Neutrophil (primary cell): ENCODE results near the gene TPMT.

Experiments
- H3K27ac ChIP-seq: fragments of 200-600 bp; sonication (generic); 2 replicates; pipeline ENCODE4 v1.5.1; 2016; ENCODE audit warnings: mild to moderate bottlenecking, moderate library complexity
- H3K27me3 ChIP-seq: fragments of 200-600 bp; sonication (generic); 2 replicates; pipeline ENCODE4 v1.6.0; 2016; ENCODE audit warnings: mild to moderate bottlenecking
- H3K36me3 ChIP-seq: fragments of 200-600 bp; sonication (generic); 2 replicates; pipeline ENCODE4 v1.5.1; 2017
- H3K4me1 ChIP-seq, 2 experiments: fragments of 200-600 bp in 1 of 2; sonication (generic) in 1 of 2; 1 replicate in 1 of 2; 2 replicates in 1 of 2; pipeline versions ENCODE4 v1.5.1 to v1.6.1; 2013 to 2016; ENCODE audit warnings: low read depth in 1 of 2, low read length in 1 of 2, mild to moderate bottlenecking in 1 of 2, moderate library complexity in 1 of 2; ENCODE audit not compliant: control insufficient read depth in 1 of 2, insufficient read depth in 1 of 2
- H3K4me3 ChIP-seq, 2 experiments: fragments of 200-600 bp in 1 of 2; sonication (generic) in 1 of 2; 1 replicate in 1 of 2; 2 replicates in 1 of 2; pipeline ENCODE4 v1.5.1; 2013 to 2016; ENCODE audit warnings: low read depth in 1 of 2, low read length in 1 of 2, mild to moderate bottlenecking in 1 of 2, moderate library complexity in 1 of 2
- H3K9me3 ChIP-seq: fragments of 200-600 bp; sonication (generic); 2 replicates; pipeline ENCODE4 v1.5.1; 2016
- TF ChIP-seq, protein P1 (sequence below): fragments of 200-600 bp; sonication (generic); IDR thresholded peaks from 2 replicates; pipeline ENCODE4 v1.5.1; 2016; ENCODE audit warnings: antibody characterized with exemption

The TPMT gene

DNA sequence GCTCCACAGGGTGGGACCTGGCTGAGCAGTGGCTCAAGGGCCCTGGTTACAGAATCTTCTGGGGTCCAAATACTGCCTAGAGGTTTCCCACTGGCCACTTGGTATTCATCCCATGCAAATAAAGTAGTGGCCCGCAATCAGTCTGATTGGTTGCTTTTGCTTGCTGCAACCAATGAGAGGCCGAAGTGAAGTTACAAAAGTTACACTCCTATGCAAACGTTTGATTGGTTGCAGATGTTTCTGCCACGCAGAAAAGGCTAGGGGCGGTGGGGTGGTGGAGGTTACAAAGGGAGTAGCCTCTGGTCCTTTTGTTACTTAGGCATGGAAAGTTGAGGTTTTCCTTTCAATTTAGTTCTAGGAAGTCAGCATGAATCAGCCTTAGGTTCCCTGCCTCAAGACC lies 28.8 kb downstream of the TPMT start:
- no peaks in the 10 kb centered on the region for H3K27me3 ChIP-seq
- H3K27ac ChIP-seq = no peak overlapping the region
- no peak overlapping the region for H3K4me3 ChIP-seq

DNA sequence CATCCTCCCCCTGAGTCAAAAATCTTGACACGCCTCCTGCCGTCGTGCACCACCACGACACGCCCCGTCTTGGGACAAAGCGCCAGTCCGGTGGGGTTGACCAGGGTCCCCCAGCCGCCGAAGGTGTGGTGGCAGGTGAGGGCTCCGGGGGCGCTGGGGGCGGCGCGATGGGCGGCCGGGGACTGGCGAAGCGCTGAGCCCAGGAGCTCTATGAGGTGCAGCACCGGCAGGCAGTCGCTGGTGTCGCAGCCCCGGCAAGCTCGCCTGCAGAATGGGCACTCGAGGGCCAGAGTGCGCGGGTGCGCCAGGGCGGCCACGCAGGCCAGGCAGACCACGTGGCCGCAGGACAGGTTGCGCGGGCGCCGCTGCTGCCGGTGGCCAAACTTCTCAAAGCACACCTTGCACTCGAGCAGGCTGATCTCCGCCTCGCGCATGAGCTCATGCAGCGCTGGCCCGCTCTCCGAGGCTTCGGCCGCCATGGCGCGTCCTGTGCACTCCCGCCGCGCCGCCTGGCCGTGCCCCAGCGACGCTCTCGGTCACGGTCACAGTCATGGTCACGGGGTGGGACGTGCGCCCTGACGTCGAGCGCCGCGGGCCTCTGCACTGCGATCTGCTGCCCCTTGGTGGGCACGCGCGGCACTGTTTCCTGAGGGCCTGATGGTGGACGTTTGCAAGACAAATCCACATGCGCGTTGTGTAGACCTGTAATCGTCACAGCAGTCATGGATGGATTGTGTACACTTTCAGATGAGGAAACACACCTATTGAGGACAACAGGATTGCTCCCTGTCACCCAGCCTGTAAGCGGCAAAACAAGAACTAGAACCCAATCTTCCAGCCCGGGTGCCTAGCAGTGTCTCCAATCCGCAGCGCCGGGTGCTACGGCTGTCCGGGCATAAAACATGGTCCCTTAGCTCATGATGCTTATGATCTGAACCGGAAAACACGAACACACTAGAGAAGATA lies 32.5 kb downstream of the TPMT start, which contains the start of gene NHLRC1:
Gene NHLRC1, minus strand, starts transcription at position 550 of the 966 bp plus-strand sequence. Its CDS starts 71 bp downstream, at position 479.
- peak within 1 kb of the TSS; percentile 47 for H3K27ac ChIP-seq
- no peaks in the 10 kb centered on the region for H3K9me3 ChIP-seq
- H3K4me1 ChIP-seq = peaks cover 11 to 12% of the 10 kb centered on the region in 2 experiments
- H3K4me3 ChIP-seq = peak within 1 kb of the TSS; percentile 72 to 85
- H3K36me3 ChIP-seq = no peaks in the 10 kb centered on the region
- H3K27me3 ChIP-seq = no peaks in the 10 kb centered on the region
- TF ChIP-seq, protein P1, sequence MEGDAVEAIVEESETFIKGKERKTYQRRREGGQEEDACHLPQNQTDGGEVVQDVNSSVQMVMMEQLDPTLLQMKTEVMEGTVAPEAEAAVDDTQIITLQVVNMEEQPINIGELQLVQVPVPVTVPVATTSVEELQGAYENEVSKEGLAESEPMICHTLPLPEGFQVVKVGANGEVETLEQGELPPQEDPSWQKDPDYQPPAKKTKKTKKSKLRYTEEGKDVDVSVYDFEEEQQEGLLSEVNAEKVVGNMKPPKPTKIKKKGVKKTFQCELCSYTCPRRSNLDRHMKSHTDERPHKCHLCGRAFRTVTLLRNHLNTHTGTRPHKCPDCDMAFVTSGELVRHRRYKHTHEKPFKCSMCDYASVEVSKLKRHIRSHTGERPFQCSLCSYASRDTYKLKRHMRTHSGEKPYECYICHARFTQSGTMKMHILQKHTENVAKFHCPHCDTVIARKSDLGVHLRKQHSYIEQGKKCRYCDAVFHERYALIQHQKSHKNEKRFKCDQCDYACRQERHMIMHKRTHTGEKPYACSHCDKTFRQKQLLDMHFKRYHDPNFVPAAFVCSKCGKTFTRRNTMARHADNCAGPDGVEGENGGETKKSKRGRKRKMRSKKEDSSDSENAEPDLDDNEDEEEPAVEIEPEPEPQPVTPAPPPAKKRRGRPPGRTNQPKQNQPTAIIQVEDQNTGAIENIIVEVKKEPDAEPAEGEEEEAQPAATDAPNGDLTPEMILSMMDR = peak; percentile 93

More for the DNA sequence above, 28.8 kb downstream of the TPMT start:
- TF ChIP-seq, protein P1 = no peak
- peaks cover 20% of the 10 kb centered on the region for H3K36me3 ChIP-seq
- peaks cover 11 to 12% of the 10 kb centered on the region in 2 experiments for H3K4me1 ChIP-seq
- H3K9me3 ChIP-seq = no peaks in the 10 kb centered on the region

DNA sequence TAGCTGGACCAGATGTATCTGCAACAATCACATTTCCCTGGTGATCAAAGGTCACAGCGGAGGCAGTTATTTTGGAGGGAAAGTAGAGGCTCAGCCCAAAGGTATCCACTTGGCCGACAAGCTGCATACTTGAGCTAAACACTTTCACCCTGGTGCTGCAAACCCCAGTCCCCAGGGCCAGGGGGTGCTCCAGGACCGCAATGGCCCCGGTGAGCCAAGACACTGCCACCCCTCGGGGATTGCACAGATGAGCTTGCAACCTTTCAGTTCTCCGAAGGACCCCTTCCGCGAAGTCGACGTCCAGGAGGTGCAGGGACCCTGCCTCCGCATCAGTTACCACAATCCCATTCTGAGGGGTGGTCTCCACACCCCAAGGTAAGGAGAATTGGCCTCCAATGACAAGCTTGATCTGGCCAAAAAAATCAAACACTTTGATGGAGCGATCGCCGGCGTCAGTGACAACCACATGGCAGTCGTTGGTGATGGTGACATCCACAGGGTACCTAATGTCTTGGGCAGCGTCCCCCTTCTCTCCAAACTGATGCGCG lies 33.2 kb downstream of the TPMT start:
- H3K9me3 ChIP-seq = no peaks in the 10 kb centered on the region
- H3K36me3 ChIP-seq = no peaks in the 10 kb centered on the region
- TF ChIP-seq, protein P1 = no peak
- peaks cover 11 to 12% of the 10 kb centered on the region in 2 experiments for H3K4me1 ChIP-seq
- no peak overlapping the region for H3K27ac ChIP-seq
- H3K27me3 ChIP-seq = no peaks in the 10 kb centered on the region
- peak overlapping the region; percentile 72 to 85 for H3K4me3 ChIP-seq

DNA sequence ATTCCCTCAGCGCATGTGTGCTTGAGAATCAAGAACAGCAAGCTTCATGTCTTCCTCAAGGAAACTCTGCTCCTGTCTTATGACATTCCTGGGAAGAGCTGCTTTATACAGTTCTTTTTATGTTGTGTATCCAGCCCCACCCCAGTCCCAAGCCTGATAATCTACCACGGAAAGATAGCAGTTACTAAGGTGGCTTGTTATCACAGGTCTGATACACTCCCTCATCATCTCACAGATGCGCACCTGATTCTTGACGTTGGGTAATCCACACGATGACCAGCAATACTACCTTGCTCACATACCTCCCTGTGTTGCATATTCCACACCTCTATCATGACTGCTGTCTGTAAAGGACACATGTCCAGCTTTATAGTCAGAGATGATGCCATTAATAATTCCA lies 35.6 kb downstream of the TPMT start:
- Histone ChIP-seq H3K36me3 (no peaks in the 10 kb centered on the region), H3K9me3 (no peaks in the 10 kb centered on the region), H3K4me3 (no peak overlapping the region), H3K27me3 (no peaks in the 10 kb centered on the region), H3K4me1 (peaks cover 11 to 12% of the 10 kb centered on the region in 2 experiments), H3K27ac (no peak overlapping the region)
- TF ChIP-seq, protein P1 = no peak

DNA sequence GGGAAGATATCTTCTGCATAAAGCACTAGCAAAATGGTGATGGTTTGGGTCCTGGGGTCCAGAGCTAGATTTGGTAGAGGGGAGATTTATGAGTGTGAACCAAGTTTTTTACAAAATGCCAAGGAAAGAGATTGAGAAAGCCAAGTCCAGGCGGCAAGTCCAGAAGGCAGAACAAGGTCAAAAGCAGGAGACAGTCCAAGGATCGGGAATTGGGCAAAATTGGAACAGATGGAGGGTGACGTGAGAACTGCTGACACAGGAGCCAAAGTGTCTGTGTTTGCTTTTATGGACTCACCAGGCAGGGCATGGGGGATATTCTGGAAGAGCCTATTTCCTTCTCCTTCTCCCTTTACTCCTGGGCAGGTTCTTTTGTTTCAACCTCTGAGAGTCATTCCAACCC lies 36.5 kb downstream of the TPMT start:
- Histone ChIP-seq H3K4me3 (no peak overlapping the region), H3K27ac (no peak overlapping the region), H3K36me3 (no peaks in the 10 kb centered on the region), H3K4me1 (peaks cover 11 to 12% of the 10 kb centered on the region in 2 experiments), H3K9me3 (no peaks in the 10 kb centered on the region), H3K27me3 (no peaks in the 10 kb centered on the region)
- TF ChIP-seq, protein P1 = no peak
